K562 (cell line): ENCODE measurements around the gene GALNT7.

ENCODE experiments used
- CBX3 ChIP-seq, 2 experiments: IDR thresholded peaks; 1 replicate in 1 of 2; 2 replicates in 1 of 2; pipeline ENCODE4 v1.6.1; 2012; ENCODE audit warnings: inconsistent platforms in 2 of 2, low read length in 2 of 2, borderline replicate concordance in 1 of 2, control low read depth in 1 of 2
- FOXA3 ChIP-seq, 2 experiments: fragments of 450-650 bp in 1 of 2; sonication (generic) in 1 of 2; formaldehyde crosslinking; IDR thresholded peaks in 1 of 2; conservative IDR thresholded peaks in 1 of 2; 2 replicates each; pipeline versions ENCODE4 v1.4.0 to v1.8.0; 2020 to 2022; ENCODE audit warnings: mild to moderate bottlenecking in 2 of 2, missing genetic modification reagents in 1 of 2
- MXI1 ChIP-seq: IDR thresholded peaks from 2 replicates; pipeline ENCODE4 v1.6.1; 2011; ENCODE audit warnings: low read depth, mild to moderate bottlenecking, improper control_type of control experiment, low read length
- RFX5 ChIP-seq: IDR thresholded peaks from 2 replicates; pipeline ENCODE4 v1.6.1; 2011; ENCODE audit warnings: low read depth, mild to moderate bottlenecking, improper control_type of control experiment, low read length
- ZSCAN32 ChIP-seq: fragments of 450-650 bp; formaldehyde crosslinking; IDR thresholded peaks from 2 replicates; pipeline ENCODE4 v1.4.0; 2020; ENCODE audit warnings: mild to moderate bottlenecking, moderate library complexity
- TF ChIP-seq, protein P1 (sequence below), 2 experiments: fragments of 450-650 bp; formaldehyde crosslinking in 1 of 2; IDR thresholded peaks; 2 replicates each; pipeline versions ENCODE4 v1.4.0 to v1.6.1; 2014 to 2020; ENCODE audit warnings: mild to moderate bottlenecking in 2 of 2, borderline replicate concordance in 1 of 2, low read depth in 1 of 2
- TF ChIP-seq, protein P2 (sequence below), 3 experiments: IDR thresholded peaks in 2 of 3; conservative IDR thresholded peaks in 1 of 3; 2 replicates each; pipeline ENCODE4 v1.5.1; 2011 to 2012; ENCODE audit warnings: low read length in 3 of 3, mild to moderate bottlenecking in 3 of 3, control low read depth in 2 of 3, improper control_type of control experiment in 1 of 3, inconsistent platforms in 1 of 3, low read depth in 1 of 3, mixed read lengths in 1 of 3, moderate library complexity in 1 of 3; ENCODE audit not compliant: insufficient read depth in 2 of 3

DNA sequence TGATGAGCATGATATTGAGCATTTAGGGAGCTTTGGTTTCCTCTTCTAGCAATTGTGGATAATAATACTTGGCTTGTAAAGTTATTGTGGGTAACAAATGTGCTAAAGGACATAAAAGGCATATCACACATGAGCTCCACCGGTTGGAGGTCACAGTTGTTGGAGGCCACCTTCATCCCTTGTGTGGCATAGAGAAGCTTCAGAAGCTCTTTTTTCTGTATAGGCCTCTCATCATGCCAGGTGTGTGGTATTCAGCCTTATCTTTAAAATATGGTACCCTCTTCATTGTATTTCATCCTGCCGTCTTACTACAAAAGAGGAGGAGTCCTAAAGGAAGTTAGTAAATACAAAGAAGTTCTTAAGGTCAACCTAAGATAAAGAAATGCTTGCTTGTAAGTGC is 99.1 kb downstream of the GALNT7 start:
- TF ChIP-seq MXI1 (no peak), FOXA3 (CRISPR knock-in tag; conservative IDR thresholded peaks at IDR 0.05 in 1 of 2, IDR thresholded peaks at IDR 0.05 in 1 of 2) (no peak), CBX3 (IDR thresholded peaks at IDR 0.05; ENCODE audit: borderline replicate concordance in 1 of 2, low read length in 2 of 2) (no peak), RFX5 (no peak), ZSCAN32 (no peak)
- TF ChIP-seq, protein P1, sequence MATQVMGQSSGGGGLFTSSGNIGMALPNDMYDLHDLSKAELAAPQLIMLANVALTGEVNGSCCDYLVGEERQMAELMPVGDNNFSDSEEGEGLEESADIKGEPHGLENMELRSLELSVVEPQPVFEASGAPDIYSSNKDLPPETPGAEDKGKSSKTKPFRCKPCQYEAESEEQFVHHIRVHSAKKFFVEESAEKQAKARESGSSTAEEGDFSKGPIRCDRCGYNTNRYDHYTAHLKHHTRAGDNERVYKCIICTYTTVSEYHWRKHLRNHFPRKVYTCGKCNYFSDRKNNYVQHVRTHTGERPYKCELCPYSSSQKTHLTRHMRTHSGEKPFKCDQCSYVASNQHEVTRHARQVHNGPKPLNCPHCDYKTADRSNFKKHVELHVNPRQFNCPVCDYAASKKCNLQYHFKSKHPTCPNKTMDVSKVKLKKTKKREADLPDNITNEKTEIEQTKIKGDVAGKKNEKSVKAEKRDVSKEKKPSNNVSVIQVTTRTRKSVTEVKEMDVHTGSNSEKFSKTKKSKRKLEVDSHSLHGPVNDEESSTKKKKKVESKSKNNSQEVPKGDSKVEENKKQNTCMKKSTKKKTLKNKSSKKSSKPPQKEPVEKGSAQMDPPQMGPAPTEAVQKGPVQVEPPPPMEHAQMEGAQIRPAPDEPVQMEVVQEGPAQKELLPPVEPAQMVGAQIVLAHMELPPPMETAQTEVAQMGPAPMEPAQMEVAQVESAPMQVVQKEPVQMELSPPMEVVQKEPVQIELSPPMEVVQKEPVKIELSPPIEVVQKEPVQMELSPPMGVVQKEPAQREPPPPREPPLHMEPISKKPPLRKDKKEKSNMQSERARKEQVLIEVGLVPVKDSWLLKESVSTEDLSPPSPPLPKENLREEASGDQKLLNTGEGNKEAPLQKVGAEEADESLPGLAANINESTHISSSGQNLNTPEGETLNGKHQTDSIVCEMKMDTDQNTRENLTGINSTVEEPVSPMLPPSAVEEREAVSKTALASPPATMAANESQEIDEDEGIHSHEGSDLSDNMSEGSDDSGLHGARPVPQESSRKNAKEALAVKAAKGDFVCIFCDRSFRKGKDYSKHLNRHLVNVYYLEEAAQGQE (IDR thresholded peaks at IDR 0.05; ENCODE audit: borderline replicate concordance): no peak
- TF ChIP-seq, protein P1 (CRISPR knock-in tag; IDR thresholded peaks at IDR 0.05; ENCODE audit: low read depth): no peak
- TF ChIP-seq, protein P2, sequence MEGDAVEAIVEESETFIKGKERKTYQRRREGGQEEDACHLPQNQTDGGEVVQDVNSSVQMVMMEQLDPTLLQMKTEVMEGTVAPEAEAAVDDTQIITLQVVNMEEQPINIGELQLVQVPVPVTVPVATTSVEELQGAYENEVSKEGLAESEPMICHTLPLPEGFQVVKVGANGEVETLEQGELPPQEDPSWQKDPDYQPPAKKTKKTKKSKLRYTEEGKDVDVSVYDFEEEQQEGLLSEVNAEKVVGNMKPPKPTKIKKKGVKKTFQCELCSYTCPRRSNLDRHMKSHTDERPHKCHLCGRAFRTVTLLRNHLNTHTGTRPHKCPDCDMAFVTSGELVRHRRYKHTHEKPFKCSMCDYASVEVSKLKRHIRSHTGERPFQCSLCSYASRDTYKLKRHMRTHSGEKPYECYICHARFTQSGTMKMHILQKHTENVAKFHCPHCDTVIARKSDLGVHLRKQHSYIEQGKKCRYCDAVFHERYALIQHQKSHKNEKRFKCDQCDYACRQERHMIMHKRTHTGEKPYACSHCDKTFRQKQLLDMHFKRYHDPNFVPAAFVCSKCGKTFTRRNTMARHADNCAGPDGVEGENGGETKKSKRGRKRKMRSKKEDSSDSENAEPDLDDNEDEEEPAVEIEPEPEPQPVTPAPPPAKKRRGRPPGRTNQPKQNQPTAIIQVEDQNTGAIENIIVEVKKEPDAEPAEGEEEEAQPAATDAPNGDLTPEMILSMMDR (IDR thresholded peaks at IDR 0.05 in 2 of 3, conservative IDR thresholded peaks at IDR 0.05 in 1 of 3; ENCODE audit: insufficient read depth in 2 of 3, low read depth in 1 of 3, low read length in 3 of 3): no peak
